T follicular helper cell (primary cell): Measurements from ENCODE around the gene RILPL2.
"Not testable (repeated sequence)": the region's sequence is repeated elsewhere in the genome, so short reads cannot be mapped to it uniquely, and the experiment has no call there.

Source experiments
- DNase-seq: peaks from one replicate; pipeline ENCODE4 v3.0.0-alpha.2; 2020; ENCODE audit warnings: low read depth

The RILPL2 gene

GRCh38 chr12:123449856-123450255, 13.4 kb upstream of the RILPL2 start:
- no peak for DNase-seq

- DNase-seq: no peak
These were observed 12.8 kb upstream of the RILPL2 start for GRCh38 chr12:123449249-123449733.

GRCh38 chr12:123446333-123446713, 9.8 kb upstream of the RILPL2 start:
- DNase-seq: no peak

- DNase-seq: no peak
These were observed 9.2 kb upstream of the RILPL2 start for GRCh38 chr12:123445388-123446332.

GRCh38 chr12:123444092-123445026, 7.9 kb upstream of the RILPL2 start:
- no peak for DNase-seq

- no peak for DNase-seq
These were observed 6.3 kb upstream of the RILPL2 start for GRCh38 chr12:123442774-123443173.

GRCh38 chr12:123441523-123442164, 5.2 kb upstream of the RILPL2 start:
- DNase-seq: no peak

- DNase-seq: no peak
These were observed 858 bp downstream of the RILPL2 start for GRCh38 chr12:123435636-123436016.

GRCh38 chr12:123433615-123434014, 2.9 kb downstream of the RILPL2 start:
- DNase-seq: no peak

GRCh38 chr12:123431951-123432817, 4.3 kb downstream of the RILPL2 start:
- peak; percentile 17 for DNase-seq

GRCh38 chr12:123429101-123429500, 7.4 kb downstream of the RILPL2 start:
- not testable (repeated sequence) for DNase-seq

GRCh38 chr12:123428591-123428990, 7.9 kb downstream of the RILPL2 start:
- no peak for DNase-seq

GRCh38 chr12:123427036-123427769, 9.3 kb downstream of the RILPL2 start:
- DNase-seq: peak; percentile 39

- no peak for DNase-seq
These were observed 15.2 kb downstream of the RILPL2 start for GRCh38 chr12:123421314-123421713.

GRCh38 chr12:123410041-123410412, 26.5 kb downstream of the RILPL2 start:
- no peak for DNase-seq

GRCh38 chr12:123409284-123410040, 27.0 kb downstream of the RILPL2 start:
- not testable (repeated sequence) for DNase-seq

GRCh38 chr12:123408619-123409018, 27.9 kb downstream of the RILPL2 start:
- not testable (repeated sequence) for DNase-seq

- not testable (repeated sequence) for DNase-seq
These were observed 28.6 kb downstream of the RILPL2 start for GRCh38 chr12:123407934-123408333.

- DNase-seq: not testable (repeated sequence)
These were observed 29.2 kb downstream of the RILPL2 start for GRCh38 chr12:123407269-123407668.
